Body of pancreas (tissue), 4 donors: Measurements from ENCODE around the gene ORAI2. TPM values are rescaled to one million over a fixed set of nuclear protein-coding genes. Genes with fewer than 3 reads are reported as not detected.

Experiments used
- ATAC-seq: fragments of 150-250 bp; one replicate; pipeline ENCODE4 v1.9.1; 2016
- DNase-seq, 4 donors: peaks; one replicate each; pipeline ENCODE4 v3.0.0-alpha.2; 2019
- H3K27ac ChIP-seq, 4 donors: fragments of 200-600 bp; sonication (generic); 1 replicate in 3 of 4; 2 replicates in 1 of 4; pipeline versions ENCODE4 v1.5.1 to v1.6.1; 2016 to 2019; ENCODE audit warnings: mild to moderate bottlenecking in 1 of 4, mixed read lengths in 1 of 4, moderate library complexity in 1 of 4
- H3K27me3 ChIP-seq, 2 donors: fragments of 200-600 bp; sonication (generic); one replicate each; pipeline ENCODE4 v1.6.0; 2016; ENCODE audit warnings: mild to moderate bottlenecking in 1 of 2
- H3K36me3 ChIP-seq, 2 donors: fragments of 200-600 bp; sonication (generic); replicated peaks in 1 of 2; 2 replicates each; pipeline ENCODE4 v1.5.1; 2016; ENCODE audit warnings: low read depth in 2 of 2; ENCODE audit not compliant: insufficient read depth in 1 of 2
- H3K4me1 ChIP-seq: fragments of 200-600 bp; sonication (generic); one replicate; pipeline ENCODE4 v1.6.0; 2016
- H3K4me3 ChIP-seq, 2 donors: fragments of 200-600 bp; sonication (generic); 1 replicate in 1 of 2; 2 replicates in 1 of 2; pipeline ENCODE4 v1.5.1; 2016 to 2019
- H3K9me3 ChIP-seq, 3 donors: fragments of 200-600 bp; sonication (generic); 1 replicate in 2 of 3; 2 replicates in 1 of 3; pipeline ENCODE4 v1.5.1; 2016
- POLR2A ChIP-seq, 3 donors: fragments of 450-650 bp; IDR thresholded peaks; one replicate each; pipeline ENCODE4 v1.6.1; 2016; ENCODE audit warnings: antibody characterized with exemption in 3 of 3, mild to moderate bottlenecking in 2 of 3
- WGBS, 2 donors: methylation state at CpG; one replicate each; pipeline ENCODE4 v1.1.5; 2017; 5-methylcytosine and 5-hydroxymethylcytosine counted together
- intact Hi-C: fragments of 100-400 bp; cut with DNase I; formaldehyde crosslinking; loops from one replicate; pipeline ENCODE4 v1.15.1; 2023
- total RNA-seq, 2 donors: library from RNA; depleted of rRNA; stranded (reverse); fragments of >200 nt; gene quantifications; one replicate each; pipeline ENCODE4 v1.1.0, GENCODE V29; 2016
- TF ChIP-seq, protein P1 (sequence below), 7 experiments: fragments of 450-650 bp in 4 of 7; fragments of 200-600 bp in 3 of 7; sonication (generic) in 3 of 7; IDR thresholded peaks; one replicate each; pipeline ENCODE4 v1.5.1; 2016 to 2019; ENCODE audit warnings: antibody characterized with exemption in 7 of 7

The ORAI2 gene
- total RNA-seq, 2 donors from 2014 or later, result 11.7 to 20.8 TPM

DNA sequence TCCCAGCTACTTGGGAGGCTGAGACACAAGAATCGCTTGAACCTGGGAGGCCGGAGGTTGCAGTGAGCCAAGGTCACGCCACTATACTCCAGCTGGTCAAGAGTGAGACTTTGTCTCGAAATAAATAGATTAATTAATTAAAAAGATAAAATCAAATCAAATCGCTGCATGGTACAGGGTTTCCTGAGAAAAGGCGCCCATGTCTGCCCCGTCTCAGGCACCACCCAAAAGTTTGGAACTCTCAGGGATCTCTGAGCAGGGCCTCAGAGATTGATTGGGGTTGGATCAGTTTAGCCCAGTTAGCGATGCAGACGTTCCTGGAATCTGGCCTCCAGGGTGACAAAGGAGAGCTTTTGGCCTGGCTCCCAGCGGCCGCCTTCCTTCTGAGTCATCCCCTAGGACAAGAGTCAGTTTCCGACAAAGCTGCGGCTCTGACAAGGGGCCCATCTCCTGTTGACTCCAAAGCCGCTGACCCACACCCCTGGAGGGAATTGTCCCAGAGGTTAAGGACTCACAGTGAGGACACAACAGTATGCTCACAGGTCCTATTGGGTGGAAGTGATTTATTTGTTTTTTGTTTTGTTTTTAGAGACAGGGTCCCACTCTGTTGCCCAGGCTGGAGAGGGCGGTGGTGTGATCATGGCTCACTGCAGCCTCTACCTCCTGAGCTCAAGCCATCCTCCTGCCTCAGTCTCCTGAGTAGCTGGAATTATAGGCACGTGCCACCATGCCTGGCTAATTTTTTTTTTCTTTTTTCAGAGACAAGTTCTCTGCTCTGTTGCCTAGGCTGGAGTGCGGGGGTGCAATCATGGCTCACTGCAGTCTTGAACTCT, 6.8 kb downstream of the ORAI2 start:
- Histone ChIP-seq H3K36me3 (no peaks in the 10 kb centered on the region), H3K4me3 (no peak overlapping the region), H3K4me1 (no peaks in the 10 kb centered on the region), H3K27me3 (no peaks in the 10 kb centered on the region), H3K9me3 (no peaks in the 10 kb centered on the region), H3K27ac (no peak overlapping the region)
- WGBS, 2 donors, result 87 to 90% methylated on average over 11 to 17 of the region's 17 CpGs
- DNase-seq, result peak in 3 of 4 donors; percentile 35 to 46 (median 46)
- no peak for TF ChIP-seq POLR2A (IDR thresholded peaks at IDR 0.05)
- intact Hi-C loops, result no loop called here
- ATAC-seq, result peak; percentile 58

DNA sequence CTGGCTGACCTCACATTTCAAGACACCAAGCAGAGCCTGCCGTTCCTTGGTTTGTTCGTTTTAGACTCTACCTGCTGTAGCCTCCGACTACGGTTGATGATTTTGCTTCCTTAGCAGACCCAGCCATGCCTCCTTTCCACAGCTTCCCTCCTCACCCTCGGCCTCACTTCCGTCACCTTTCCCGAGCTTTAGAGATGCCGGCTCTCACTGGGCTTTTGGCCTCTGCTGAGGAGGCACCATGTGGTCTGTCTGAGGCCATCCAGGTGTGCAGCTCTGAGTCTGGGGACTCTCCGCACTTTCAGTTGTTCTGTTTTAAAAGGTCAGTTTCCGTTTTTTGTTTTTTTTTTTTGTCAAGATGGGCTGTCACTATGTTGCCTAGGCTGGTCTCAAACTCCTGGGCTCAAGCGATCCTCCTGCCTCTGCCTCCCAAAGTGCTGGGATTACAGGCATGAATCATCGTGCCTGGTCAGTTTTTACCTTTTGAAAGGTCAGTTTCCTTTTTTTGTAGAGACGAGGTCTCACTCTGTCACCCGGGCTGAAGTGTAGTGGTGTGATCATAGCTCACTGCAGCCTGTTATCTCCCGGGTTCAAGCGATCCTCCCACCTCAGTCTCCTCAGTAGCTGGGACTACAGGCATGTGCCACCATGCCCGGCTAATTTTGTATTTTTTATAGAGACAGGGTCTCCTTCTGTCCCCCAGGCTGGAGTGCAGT, 11.7 kb downstream of the ORAI2 start:
- intact Hi-C loops, result no loop called here
- 86% methylated on average over 17 of the region's 17 CpGs for WGBS, 2 donors
- TF ChIP-seq, protein P1, sequence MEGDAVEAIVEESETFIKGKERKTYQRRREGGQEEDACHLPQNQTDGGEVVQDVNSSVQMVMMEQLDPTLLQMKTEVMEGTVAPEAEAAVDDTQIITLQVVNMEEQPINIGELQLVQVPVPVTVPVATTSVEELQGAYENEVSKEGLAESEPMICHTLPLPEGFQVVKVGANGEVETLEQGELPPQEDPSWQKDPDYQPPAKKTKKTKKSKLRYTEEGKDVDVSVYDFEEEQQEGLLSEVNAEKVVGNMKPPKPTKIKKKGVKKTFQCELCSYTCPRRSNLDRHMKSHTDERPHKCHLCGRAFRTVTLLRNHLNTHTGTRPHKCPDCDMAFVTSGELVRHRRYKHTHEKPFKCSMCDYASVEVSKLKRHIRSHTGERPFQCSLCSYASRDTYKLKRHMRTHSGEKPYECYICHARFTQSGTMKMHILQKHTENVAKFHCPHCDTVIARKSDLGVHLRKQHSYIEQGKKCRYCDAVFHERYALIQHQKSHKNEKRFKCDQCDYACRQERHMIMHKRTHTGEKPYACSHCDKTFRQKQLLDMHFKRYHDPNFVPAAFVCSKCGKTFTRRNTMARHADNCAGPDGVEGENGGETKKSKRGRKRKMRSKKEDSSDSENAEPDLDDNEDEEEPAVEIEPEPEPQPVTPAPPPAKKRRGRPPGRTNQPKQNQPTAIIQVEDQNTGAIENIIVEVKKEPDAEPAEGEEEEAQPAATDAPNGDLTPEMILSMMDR (IDR thresholded peaks at IDR 0.05), result no peak
- no peak for TF ChIP-seq POLR2A (IDR thresholded peaks at IDR 0.05)
- no peaks in the 10 kb centered on the region for H3K27me3 ChIP-seq
- H3K4me3 ChIP-seq, result no peak overlapping the region
- no peaks in the 10 kb centered on the region for H3K4me1 ChIP-seq
- H3K9me3 ChIP-seq, result no peaks in the 10 kb centered on the region
- H3K27ac ChIP-seq, result no peak overlapping the region
- ATAC-seq (no peak), DNase-seq (no peak)
- no peaks in the 10 kb centered on the region for H3K36me3 ChIP-seq

DNA sequence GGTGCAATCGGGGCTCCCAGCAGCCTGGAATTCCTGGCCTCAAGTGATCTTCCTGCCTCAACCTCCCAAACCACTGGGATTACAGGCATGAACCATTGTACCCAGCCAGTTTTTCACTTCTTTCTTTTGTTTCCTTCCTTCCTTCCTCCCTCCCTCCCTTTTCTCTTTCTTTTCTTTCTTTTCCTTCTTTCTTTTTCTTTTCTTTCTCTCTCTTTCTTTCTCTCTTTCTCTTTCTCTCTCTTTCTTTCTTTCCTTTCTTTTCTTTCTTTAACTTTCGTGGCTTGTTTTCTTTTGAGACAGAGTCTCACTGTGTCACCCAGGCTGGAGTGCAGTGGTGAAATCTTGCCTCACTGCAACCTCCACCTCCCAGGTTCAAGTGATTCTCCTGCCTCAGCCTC, 12.3 kb downstream of the ORAI2 start:
- H3K27me3 ChIP-seq, result no peaks in the 10 kb centered on the region
- intact Hi-C loops, result no loop called here
- H3K36me3 ChIP-seq, result no peaks in the 10 kb centered on the region
- DNase-seq, result no peak
- H3K27ac ChIP-seq, result no peak overlapping the region
- no peak overlapping the region for H3K4me3 ChIP-seq
- H3K4me1 ChIP-seq, result no peaks in the 10 kb centered on the region
- no peak for ATAC-seq
- WGBS, 2 donors, result 47 to 87% methylated on average over 2 of the region's 2 CpGs
- H3K9me3 ChIP-seq, result no peaks in the 10 kb centered on the region
- no peak for TF ChIP-seq POLR2A (IDR thresholded peaks at IDR 0.05)
- TF ChIP-seq, protein P1 (IDR thresholded peaks at IDR 0.05), result no peak

DNA sequence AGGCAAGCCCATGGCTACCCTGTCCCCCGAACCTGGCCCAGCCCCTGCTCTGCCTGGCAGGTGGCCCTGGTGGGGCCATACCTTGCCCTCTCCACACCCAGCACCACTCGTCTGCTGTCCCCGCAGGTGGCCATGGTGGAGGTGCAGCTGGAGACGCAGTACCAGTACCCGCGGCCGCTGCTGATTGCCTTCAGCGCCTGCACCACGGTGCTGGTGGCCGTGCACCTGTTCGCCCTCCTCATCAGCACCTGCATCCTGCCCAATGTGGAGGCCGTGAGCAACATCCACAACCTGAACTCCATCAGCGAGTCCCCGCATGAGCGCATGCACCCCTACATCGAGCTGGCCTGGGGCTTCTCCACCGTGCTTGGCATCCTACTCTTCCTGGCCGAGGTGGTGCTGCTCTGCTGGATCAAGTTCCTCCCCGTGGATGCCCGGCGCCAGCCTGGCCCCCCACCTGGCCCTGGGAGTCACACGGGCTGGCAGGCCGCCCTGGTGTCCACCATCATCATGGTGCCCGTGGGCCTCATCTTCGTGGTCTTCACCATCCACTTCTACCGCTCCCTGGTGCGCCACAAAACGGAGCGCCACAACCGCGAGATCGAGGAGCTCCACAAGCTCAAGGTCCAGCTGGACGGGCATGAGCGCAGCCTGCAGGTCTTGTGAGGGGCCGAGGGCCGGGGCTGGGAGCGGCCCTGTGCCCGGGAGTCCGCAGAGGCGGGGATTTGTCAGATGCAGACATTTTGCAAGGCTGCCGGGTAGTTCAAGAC, 13.2 kb downstream of the ORAI2 start:
- WGBS, 2 donors, result 91% methylated on average over 25 to 39 of the region's 41 CpGs
- no peak overlapping the region for H3K27ac ChIP-seq
- no peaks in the 10 kb centered on the region for H3K36me3 ChIP-seq
- H3K27me3 ChIP-seq, result no peaks in the 10 kb centered on the region
- ATAC-seq (no peak), DNase-seq (no peak)
- intact Hi-C loops, result no loop called here
- no peaks in the 10 kb centered on the region for H3K9me3 ChIP-seq
- no peak for TF ChIP-seq POLR2A (IDR thresholded peaks at IDR 0.05)
- TF ChIP-seq, protein P1 (IDR thresholded peaks at IDR 0.05), result no peak
- H3K4me1 ChIP-seq, result no peaks in the 10 kb centered on the region
- H3K4me3 ChIP-seq, result no peak overlapping the region

DNA sequence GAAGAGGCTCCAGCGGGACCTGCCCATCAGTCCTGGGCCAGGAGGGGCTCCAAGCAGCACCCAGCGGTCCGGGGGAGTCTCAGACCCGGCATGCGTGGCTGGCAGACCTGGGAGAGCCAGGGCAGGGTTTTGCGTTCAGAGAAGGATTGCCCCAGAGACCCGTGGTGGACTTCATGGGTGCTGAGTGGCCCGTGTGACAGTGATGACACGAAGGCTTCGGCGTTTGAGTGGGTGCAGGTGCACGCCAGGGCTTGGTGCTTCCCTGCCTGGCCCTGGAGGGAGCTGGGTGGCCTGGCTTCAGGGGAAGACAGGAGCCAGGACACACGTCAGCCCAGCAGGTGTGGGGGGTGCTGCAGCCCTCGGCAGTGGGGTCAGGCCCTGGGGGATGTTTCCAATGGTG, 13.9 kb downstream of the ORAI2 start:
- TF ChIP-seq, protein P1 (IDR thresholded peaks at IDR 0.05), result no peak
- TF ChIP-seq POLR2A (IDR thresholded peaks at IDR 0.05), result no peak
- Histone ChIP-seq H3K4me3 (no peak overlapping the region), H3K4me1 (no peaks in the 10 kb centered on the region), H3K27ac (no peak overlapping the region), H3K27me3 (no peaks in the 10 kb centered on the region), H3K9me3 (no peaks in the 10 kb centered on the region), H3K36me3 (no peaks in the 10 kb centered on the region)
- DNase-seq (no peak), ATAC-seq (no peak)
- intact Hi-C loops, result no loop called here
- WGBS, 2 donors, result 82 to 88% methylated on average over 11 to 14 of the region's 14 CpGs
